ENCODE measurements around the gene DAAM1.

The DAAM1 gene

DNA sequence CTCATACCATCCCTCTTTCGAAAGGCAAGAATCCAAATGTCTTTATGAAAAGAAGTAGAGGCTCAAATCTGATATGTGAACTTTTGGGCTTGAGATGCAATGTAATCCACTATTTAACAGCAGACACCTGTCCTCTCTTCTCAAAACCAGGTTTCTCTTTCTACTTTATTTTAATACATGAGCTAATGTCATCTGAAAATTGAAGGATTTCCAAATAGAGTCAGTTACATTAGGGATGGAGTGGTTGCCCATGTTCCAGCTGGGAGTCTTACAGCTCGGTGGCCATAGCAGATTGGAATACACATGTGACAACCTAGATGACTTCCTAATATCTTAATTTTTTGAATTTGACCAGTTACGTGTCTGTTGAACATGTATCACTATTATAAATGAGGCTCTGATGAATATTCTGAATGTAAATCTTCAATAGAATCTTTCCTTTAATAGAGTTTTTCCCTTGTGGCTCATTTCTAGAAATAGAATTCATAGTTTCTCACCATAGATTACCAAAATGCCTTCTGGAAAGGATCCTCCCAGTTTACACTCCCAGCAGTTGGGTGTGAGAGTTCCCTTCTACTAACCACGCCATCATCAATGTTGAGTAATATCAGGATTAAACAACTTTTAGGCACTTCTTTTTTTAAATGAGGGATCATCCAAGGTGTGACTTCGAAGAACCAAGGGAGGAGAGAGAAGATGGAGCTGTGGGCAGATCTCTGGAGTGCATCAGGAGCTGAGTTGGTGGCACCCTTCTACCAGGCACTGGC, 227.6 kb downstream of the DAAM1 start:
- in situ Hi-C loops (cut with MboI; ENCODE audit: low sequenced_read_pairs) = no loop called here

DNA sequence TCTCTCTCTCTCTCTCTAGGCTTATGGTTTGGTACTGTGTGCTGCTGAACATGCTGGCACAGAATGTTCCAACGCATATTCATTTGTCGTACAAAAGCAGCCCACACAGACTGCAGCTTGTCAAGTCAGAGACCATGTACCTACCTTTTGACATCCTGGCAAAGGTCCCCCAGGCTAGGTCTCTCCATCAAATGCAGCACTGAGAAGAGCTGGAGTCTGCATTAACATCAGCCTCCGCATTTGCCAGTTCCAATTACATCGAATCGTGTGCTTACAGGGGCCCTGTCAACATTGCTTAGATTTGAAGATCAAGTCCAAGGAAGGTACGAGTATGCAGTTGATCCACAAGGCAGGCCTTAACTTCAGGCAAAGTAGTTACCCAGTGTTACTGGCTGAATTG, 228.8 kb downstream of the DAAM1 start:
- in situ Hi-C loops (cut with MboI; ENCODE audit: low sequenced_read_pairs) = no loop called here

DNA sequence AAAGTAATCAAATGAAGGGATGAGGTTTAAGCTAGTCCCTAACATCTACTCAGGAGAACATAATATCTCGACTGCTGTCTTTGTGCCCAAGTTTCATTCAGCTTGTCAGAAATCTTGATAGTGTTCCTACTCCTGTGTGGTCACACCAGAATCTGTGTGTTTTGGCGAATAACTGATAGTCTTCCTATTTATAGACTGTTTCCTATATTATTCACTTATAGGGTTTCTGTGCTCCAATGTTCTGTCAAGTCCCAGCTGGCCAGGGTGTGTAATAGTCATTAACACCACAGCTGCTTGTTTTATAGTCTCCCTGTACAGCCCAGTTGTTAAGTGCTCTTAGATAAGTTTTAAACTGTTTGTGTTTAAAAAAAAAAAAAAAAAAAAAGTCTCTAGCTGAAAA, 230.8 kb downstream of the DAAM1 start:
- in situ Hi-C loops (cut with MboI; ENCODE audit: low sequenced_read_pairs) = no loop called here
